GM23248 (cell line): Measurements from ENCODE around the gene GJA4.

Experiments
- EZH2 ChIP-seq: fragments of 200-600 bp; sonication (generic); IDR thresholded peaks from 2 replicates; pipeline ENCODE4 v1.6.1; 2018; ENCODE audit warnings: antibody characterized with exemption, mild to moderate bottlenecking; ENCODE audit not compliant: insufficient read depth, poor library complexity, severe bottlenecking
- EZH2phosphoT487 ChIP-seq: fragments of 200-600 bp; sonication (generic); IDR thresholded peaks from 2 replicates; pipeline ENCODE4 v1.6.1; 2018; ENCODE audit warnings: antibody characterized with exemption, moderate library complexity, mild to moderate bottlenecking, low read depth; ENCODE audit not compliant: insufficient read depth

GRCh38 chr1:34755961-34756360 lies 36.8 kb upstream of the GJA4 start:
- TF ChIP-seq EZH2phosphoT487 (no peak), EZH2 (no peak)
